Natural killer cell (primary cell): ENCODE results near the gene MICAL2. TPM values are rescaled to one million over a fixed set of nuclear protein-coding genes. Genes with fewer than 3 reads are reported as not detected.

Experiments
- ATAC-seq, 3 donors: fragments of 150-1000 bp in 2 of 3; fragments of 200-7000 bp in 1 of 3; cut with Tn5 transposase; 1 replicate in 1 of 3; 2 replicates in 2 of 3; pipeline ENCODE4 v1.10.0; 2021; ENCODE audit warnings: mild to moderate bottlenecking in 2 of 3, moderate library complexity in 2 of 3
- DNase-seq, 2 donors: peaks; one replicate each; pipeline versions ENCODE4 v3.0.0 to v3.0.0-alpha.2; 2013 to 2021; ENCODE audit warnings: mixed read lengths in 1 of 2
- H3K27ac ChIP-seq: one replicate; pipeline ENCODE4 v1.5.1; 2013; ENCODE audit warnings: mild to moderate bottlenecking, low read length
- H3K27me3 ChIP-seq: one replicate; pipeline ENCODE4 v1.6.1; 2013; ENCODE audit warnings: low read length; ENCODE audit not compliant: control insufficient read depth, insufficient read depth
- H3K36me3 ChIP-seq: one replicate; pipeline ENCODE4 v1.6.1; 2013; ENCODE audit warnings: low read length; ENCODE audit not compliant: control insufficient read depth, insufficient read depth
- H3K4me1 ChIP-seq: one replicate; pipeline ENCODE4 v1.6.1; 2013; ENCODE audit warnings: low read length; ENCODE audit not compliant: control insufficient read depth, insufficient read depth
- H3K4me3 ChIP-seq: one replicate; pipeline ENCODE4 v1.5.1; 2013; ENCODE audit warnings: low read length
- H3K9me3 ChIP-seq: one replicate; pipeline ENCODE4 v1.6.1; 2013; ENCODE audit warnings: low read length; ENCODE audit not compliant: control insufficient read depth, insufficient read depth
- H3K27ac Mint-ChIP-seq, 2 donors: one replicate each; pipeline ENCODE4 v1.8.0; 2022; ENCODE audit warnings: mild to moderate bottlenecking in 2 of 2, mixed read lengths in 2 of 2, moderate library complexity in 1 of 2
- H3K27me3 Mint-ChIP-seq, 2 donors: one replicate each; pipeline ENCODE4 v1.8.0; 2022; ENCODE audit warnings: low read depth in 2 of 2, mixed read lengths in 2 of 2
- H3K36me3 Mint-ChIP-seq: one replicate; pipeline ENCODE4 v1.8.0; 2022; ENCODE audit warnings: mixed read lengths
- H3K4me1 Mint-ChIP-seq, 2 donors: one replicate each; pipeline ENCODE4 v1.8.0; 2022; ENCODE audit warnings: mixed read lengths in 2 of 2
- H3K4me3 Mint-ChIP-seq: one replicate; pipeline ENCODE4 v1.8.0; 2022; ENCODE audit warnings: mild to moderate bottlenecking, moderate library complexity, mixed read lengths
- H3K9me3 Mint-ChIP-seq, 2 donors: one replicate each; pipeline ENCODE4 v1.8.0; 2022; ENCODE audit warnings: mixed read lengths in 2 of 2
- CTCF ChIP-seq: fragments of 200-600 bp; IDR thresholded peaks from one replicate; pipeline ENCODE4 v1.8.0; 2022; ENCODE audit warnings: antibody characterized with exemption
- WGBS: methylation state at CpG from one replicate; pipeline ENCODE4 v1.1.7; 2013; ENCODE audit warnings: missing lambda C conversion rate; ENCODE audit not compliant: insufficient coverage; 5-methylcytosine and 5-hydroxymethylcytosine counted together
- intact Hi-C: fragments of 100-400 bp; cut with micrococcal nuclease; formaldehyde crosslinking; loops from one replicate; pipeline ENCODE4 v1.14.2; 2022
- total RNA-seq, 4 donors: library from RNA; stranded (reverse); fragments of 120-200 nt in 1 of 4; gene quantifications; one replicate each; pipeline versions ENCODE4 v1.2.3 to v1.2.4, GENCODE V29; 2013 to 2022

Gene MICAL2
- total RNA-seq, 3 donors from 2014 or later (not counting 1 experiment from before 2014, with no cell fraction given): 54.6 to 68.6 (median 57.4) TPM

GRCh38 chr11:12100841-12101242 is 9.5 kb upstream of the MICAL2 start:
- H3K9me3 ChIP-seq: no peaks in the 10 kb centered on the region
- 94% methylated on average over 5 of the region's 5 CpGs for WGBS
- no peak for TF ChIP-seq CTCF
- no peaks in the 10 kb centered on the region for H3K27me3 ChIP-seq
- Mint-ChIP-seq H3K27ac (no peak overlapping the region), H3K4me1 (peaks cover 45 to 60% of the 10 kb centered on the region in 2 donors), H3K4me3 (no peak overlapping the region), H3K36me3 (no peaks in the 10 kb centered on the region), H3K9me3 (no peaks in the 10 kb centered on the region), H3K27me3 (peaks cover 38 to 47% of the 10 kb centered on the region in 2 donors)
- DNase-seq (no peak), ATAC-seq (no peak)
- no peak overlapping the region for H3K4me3 ChIP-seq
- H3K36me3 ChIP-seq: no peaks in the 10 kb centered on the region
- H3K4me1 ChIP-seq: peaks cover 27% of the 10 kb centered on the region
- no peak overlapping the region for H3K27ac ChIP-seq
- intact Hi-C loops: no loop called here

- Mint-ChIP-seq H3K4me1 (peaks cover 50 to 65% of the 10 kb centered on the region in 2 donors), H3K9me3 (no peaks in the 10 kb centered on the region), H3K36me3 (no peaks in the 10 kb centered on the region), H3K27me3 (peaks cover 38 to 47% of the 10 kb centered on the region in 2 donors), H3K27ac (no peak overlapping the region), H3K4me3 (no peak overlapping the region)
- DNase-seq (no peak), ATAC-seq (no peak)
- 46% methylated on average over 1 of the region's 1 CpG for WGBS
- no peaks in the 10 kb centered on the region for H3K9me3 ChIP-seq
- no peak for TF ChIP-seq CTCF
- no peak overlapping the region for H3K27ac ChIP-seq
- H3K27me3 ChIP-seq: no peaks in the 10 kb centered on the region
- peaks cover 32% of the 10 kb centered on the region for H3K4me1 ChIP-seq
- no peaks in the 10 kb centered on the region for H3K36me3 ChIP-seq
- H3K4me3 ChIP-seq: no peak overlapping the region
- intact Hi-C loops: no loop called here
Observed at GRCh38 chr11:12101318-12101717, 9.1 kb upstream of the MICAL2 start.

GRCh38 chr11:12102588-12103410 is 7.6 kb upstream of the MICAL2 start:
- H3K27me3 Mint-ChIP-seq: peaks cover 37 to 45% of the 10 kb centered on the region in 2 donors
- no peak for TF ChIP-seq CTCF
- no peak overlapping the region for H3K4me3 Mint-ChIP-seq
- H3K36me3 Mint-ChIP-seq: no peaks in the 10 kb centered on the region
- DNase-seq: no peak
- H3K4me1 Mint-ChIP-seq: peaks cover 53 to 68% of the 10 kb centered on the region in 2 donors
- WGBS: 76% methylated on average over 5 of the region's 5 CpGs
- Histone ChIP-seq H3K4me3 (no peak overlapping the region), H3K27me3 (no peaks in the 10 kb centered on the region), H3K27ac (no peak overlapping the region), H3K9me3 (no peaks in the 10 kb centered on the region), H3K4me1 (peaks cover 36% of the 10 kb centered on the region), H3K36me3 (no peaks in the 10 kb centered on the region)
- no peaks in the 10 kb centered on the region for H3K9me3 Mint-ChIP-seq
- intact Hi-C loops: no loop called here
- no peak for ATAC-seq
- no peak overlapping the region for H3K27ac Mint-ChIP-seq
